Neural crest cell (in vitro differentiated cells): ENCODE results near the gene SRRM5. TPM values are rescaled to one million over a fixed set of nuclear protein-coding genes. Genes with fewer than 3 reads are reported as not detected.
A peak's percentile ranks its signal among the peaks of the same experiment; 100 is the strongest.

Experiments
- DNase-seq: peaks from one replicate; pipeline ENCODE4 v3.0.0; 2021; ENCODE audit warnings: low read depth, mixed read lengths, low spot score
- H3K27ac Mint-ChIP-seq: one replicate; pipeline ENCODE4 v1.8.0; 2021; ENCODE audit warnings: mild to moderate bottlenecking, mixed read lengths; ENCODE audit not compliant: unreplicated experiment
- H3K27me3 Mint-ChIP-seq: 2 replicates; pipeline ENCODE4 v1.8.0; 2021; ENCODE audit warnings: low read depth, mild to moderate bottlenecking, mixed read lengths
- H3K36me3 Mint-ChIP-seq: 2 replicates; pipeline ENCODE4 v1.8.0; 2021; ENCODE audit warnings: low read depth, mild to moderate bottlenecking, mixed read lengths
- H3K4me1 Mint-ChIP-seq: 2 replicates; pipeline ENCODE4 v1.8.0; 2021; ENCODE audit warnings: mixed read lengths
- H3K4me3 Mint-ChIP-seq: one replicate; pipeline ENCODE4 v1.8.0; 2021; ENCODE audit warnings: mild to moderate bottlenecking, mixed read lengths
- H3K9me3 Mint-ChIP-seq: 2 replicates; pipeline ENCODE4 v1.8.0; 2021; ENCODE audit warnings: mixed read lengths
- total RNA-seq: library from RNA; stranded (reverse); gene quantifications from 2 replicates; pipeline ENCODE4 v1.2.1, GENCODE V29; 2021
- TF ChIP-seq, protein P1 (sequence below): fragments of 200-600 bp; sonication (generic); conservative IDR thresholded peaks from 2 replicates; pipeline ENCODE4 v1.5.0; 2021; ENCODE audit warnings: antibody characterized with exemption, mild to moderate bottlenecking

SRRM5 gene
- total RNA-seq, 1 donor from 2014 or later, result 0.51 TPM

DNA sequence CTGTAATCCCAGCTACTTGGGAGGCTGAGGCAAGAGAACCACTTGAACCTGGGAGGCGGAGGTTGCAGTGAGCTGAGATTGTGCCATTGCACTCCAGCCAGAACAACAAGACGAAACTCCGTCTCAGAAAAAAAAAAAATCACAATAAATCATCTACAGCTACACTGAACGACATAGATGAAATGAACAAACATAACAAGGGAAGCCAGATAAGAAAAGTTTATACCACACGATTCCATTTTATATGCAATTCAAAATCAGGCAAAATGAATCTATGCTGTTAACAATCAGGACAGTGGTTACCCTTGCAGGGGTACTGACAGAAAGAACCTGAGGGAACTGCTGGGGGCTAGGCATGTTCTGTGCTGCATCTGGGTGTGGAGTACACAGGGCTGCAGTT lies 42.2 kb upstream of the SRRM5 start:
- Mint-ChIP-seq H3K27ac (no peak overlapping the region), H3K36me3 (peaks cover 2% of the 10 kb centered on the region), H3K4me1 (peaks cover 24% of the 10 kb centered on the region), H3K9me3 (no peaks in the 10 kb centered on the region), H3K27me3 (no peaks in the 10 kb centered on the region), H3K4me3 (no peak overlapping the region)
- TF ChIP-seq, protein P1, sequence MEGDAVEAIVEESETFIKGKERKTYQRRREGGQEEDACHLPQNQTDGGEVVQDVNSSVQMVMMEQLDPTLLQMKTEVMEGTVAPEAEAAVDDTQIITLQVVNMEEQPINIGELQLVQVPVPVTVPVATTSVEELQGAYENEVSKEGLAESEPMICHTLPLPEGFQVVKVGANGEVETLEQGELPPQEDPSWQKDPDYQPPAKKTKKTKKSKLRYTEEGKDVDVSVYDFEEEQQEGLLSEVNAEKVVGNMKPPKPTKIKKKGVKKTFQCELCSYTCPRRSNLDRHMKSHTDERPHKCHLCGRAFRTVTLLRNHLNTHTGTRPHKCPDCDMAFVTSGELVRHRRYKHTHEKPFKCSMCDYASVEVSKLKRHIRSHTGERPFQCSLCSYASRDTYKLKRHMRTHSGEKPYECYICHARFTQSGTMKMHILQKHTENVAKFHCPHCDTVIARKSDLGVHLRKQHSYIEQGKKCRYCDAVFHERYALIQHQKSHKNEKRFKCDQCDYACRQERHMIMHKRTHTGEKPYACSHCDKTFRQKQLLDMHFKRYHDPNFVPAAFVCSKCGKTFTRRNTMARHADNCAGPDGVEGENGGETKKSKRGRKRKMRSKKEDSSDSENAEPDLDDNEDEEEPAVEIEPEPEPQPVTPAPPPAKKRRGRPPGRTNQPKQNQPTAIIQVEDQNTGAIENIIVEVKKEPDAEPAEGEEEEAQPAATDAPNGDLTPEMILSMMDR, result no peak
- no peak for DNase-seq

DNA sequence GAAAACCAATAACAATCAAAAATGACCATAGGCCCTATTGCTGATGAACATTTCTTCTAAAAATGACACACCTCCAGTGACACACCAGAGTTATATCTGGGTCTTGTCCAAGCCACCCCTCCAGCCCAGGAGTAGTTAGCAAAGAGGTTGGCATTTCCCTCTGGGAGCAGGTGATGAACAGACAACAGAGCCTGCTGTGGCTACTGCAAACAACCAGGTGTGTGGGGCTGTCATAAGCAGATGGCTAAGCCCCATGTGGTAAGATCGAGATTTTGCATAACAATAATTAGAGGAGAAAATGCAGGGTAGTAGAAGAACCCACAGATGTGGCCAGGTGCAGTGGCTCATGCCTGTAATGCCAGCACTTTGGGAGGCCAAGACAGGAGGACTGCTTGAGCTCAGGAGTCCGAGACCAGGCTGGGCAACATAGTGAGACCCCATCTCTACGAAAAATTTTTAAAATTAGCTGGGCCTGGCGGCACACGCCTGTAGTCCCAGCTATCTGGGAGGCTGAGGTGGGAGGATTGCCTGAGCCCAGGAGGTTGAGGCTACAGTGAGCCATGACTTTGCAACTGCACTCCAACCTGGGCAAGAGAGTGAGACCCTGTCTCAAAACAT lies 41.6 kb upstream of the SRRM5 start:
- Mint-ChIP-seq H3K4me1 (peaks cover 30% of the 10 kb centered on the region), H3K9me3 (no peaks in the 10 kb centered on the region), H3K36me3 (peaks cover 2% of the 10 kb centered on the region), H3K27me3 (no peaks in the 10 kb centered on the region), H3K4me3 (peak overlapping the region; percentile 52), H3K27ac (no peak overlapping the region)
- TF ChIP-seq, protein P1, result no peak
- DNase-seq, result no peak

DNA sequence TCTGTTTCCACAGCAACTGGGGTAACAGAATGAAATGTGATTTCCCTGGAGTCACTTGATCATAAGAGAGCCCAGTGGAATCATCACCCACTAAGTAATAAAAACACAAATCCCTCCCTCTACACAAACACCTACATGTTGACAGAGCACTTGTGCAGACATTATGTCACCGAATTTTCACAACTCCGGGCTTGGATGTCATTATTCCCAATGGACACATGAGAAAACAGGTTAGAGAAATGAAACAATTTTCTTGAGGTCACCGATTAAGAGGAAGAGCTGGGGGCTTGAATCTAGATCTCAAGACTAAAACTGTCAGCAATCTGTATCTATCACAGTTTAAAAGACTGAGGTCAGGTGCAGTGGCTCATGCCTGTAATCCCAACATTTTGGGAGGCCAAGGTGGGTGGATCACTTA lies 39.7 kb upstream of the SRRM5 start:
- Mint-ChIP-seq H3K4me1 (peaks cover 44% of the 10 kb centered on the region), H3K9me3 (no peaks in the 10 kb centered on the region), H3K27me3 (no peaks in the 10 kb centered on the region), H3K27ac (peak overlapping the region; percentile 54), H3K4me3 (peak overlapping the region; percentile 60), H3K36me3 (no peaks in the 10 kb centered on the region)
- TF ChIP-seq, protein P1, result no peak
- DNase-seq, result no peak

DNA sequence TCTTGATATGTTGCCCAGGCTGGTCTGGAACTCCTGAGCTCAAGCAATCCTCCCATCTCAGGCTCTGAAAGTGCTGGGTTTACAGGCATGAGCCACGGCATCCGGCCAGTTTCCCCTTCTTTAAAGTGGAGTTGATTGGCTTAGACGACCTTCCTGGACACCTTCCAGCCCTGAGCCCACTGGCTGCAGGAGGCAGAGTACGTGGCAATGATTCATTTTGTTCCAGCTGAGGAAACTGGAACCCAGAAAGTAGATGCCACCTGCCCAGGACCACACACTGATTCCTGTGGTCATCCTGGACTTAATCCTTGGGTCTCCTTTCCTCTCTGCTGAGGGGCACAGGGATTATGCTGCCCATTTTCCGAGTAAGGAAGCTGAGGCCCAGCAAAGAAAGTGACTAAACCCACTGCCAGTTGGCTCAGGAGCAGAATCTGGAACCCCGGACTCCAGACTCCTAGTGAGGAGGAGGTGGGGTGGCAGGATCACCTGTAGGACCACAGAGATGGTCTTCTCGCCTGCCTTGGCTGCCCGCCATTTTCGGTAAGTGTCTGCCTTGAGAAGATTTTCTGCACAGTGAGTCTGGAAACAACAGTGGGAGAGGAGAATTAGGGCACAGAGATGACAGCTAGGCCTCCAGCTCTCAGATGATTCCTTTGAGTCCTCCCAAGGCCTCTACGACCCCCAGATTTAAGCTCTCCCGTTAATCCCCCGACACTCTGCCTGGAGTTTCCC lies 37.3 kb upstream of the SRRM5 start:
- Mint-ChIP-seq H3K36me3 (no peaks in the 10 kb centered on the region), H3K27ac (peak overlapping the region; percentile 89), H3K27me3 (no peaks in the 10 kb centered on the region), H3K9me3 (no peaks in the 10 kb centered on the region), H3K4me3 (peak overlapping the region; percentile 94), H3K4me1 (peaks cover 55% of the 10 kb centered on the region)
- no peak for DNase-seq
- TF ChIP-seq, protein P1, result no peak

DNA sequence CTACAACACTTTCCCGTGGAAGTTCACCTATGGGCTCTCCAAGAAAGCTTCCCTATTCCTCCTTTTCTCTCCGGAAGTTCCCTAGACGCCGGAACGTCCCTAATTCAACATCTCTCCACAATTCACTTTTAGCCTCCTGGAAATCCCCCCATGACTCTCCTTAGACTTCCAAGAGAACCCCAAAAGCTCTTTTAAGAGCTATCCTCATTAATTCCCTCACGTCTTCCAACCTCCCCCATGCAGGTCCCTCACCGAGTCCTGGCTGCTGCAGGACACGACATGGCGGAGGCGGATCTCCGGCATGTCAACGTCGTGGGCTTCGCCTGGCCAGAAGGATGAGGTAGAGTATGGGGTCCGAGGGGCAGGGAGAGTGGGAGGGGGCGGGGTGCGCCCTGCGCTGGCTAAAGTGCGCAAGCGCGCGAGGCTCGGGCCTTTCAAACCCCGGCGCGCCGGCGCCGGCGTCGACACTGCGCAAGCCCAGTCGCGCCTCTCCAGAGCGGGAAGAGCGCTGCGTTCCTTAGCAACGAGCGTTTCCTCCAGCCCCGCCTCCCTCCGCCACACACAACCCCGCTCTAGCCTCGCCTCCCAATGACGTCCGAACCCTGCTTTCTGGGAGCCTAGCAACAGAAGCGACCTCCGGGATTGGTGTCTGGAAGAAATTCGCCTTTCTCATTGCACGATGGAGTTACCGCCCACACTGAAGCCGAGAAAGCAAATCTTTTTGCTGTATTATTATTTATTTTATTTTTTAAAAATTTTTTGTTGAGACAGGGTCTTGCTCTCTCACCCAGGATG lies 36.5 kb upstream of the SRRM5 start, which contains the start of the genes PINLYP and XRCC1:
Gene PINLYP (plus strand): TSS at position 646 of the 795 bp plus-strand sequence. CDS start 1,391 bp downstream, outside the sequence.
Gene XRCC1 (minus strand): TSS at position 372 of the 795 bp plus-strand sequence. CDS start 69 bp downstream, at position 303.
- TF ChIP-seq, protein P1, result no peak
- peak; percentile 91 for DNase-seq
- Mint-ChIP-seq H3K27ac (peak within 1 kb of the TSS; percentile 97), H3K36me3 (no peaks in the 10 kb centered on the region), H3K4me1 (peaks cover 57% of the 10 kb centered on the region), H3K4me3 (peak within 1 kb of the TSS; percentile 94), H3K27me3 (no peaks in the 10 kb centered on the region), H3K9me3 (no peaks in the 10 kb centered on the region)
